Epithelial cell of esophagus (primary cell): Measurements from ENCODE around the gene COX8C.

Source experiments
- DNase-seq: peaks from one replicate; pipeline ENCODE4 v3.0.0; 2010; ENCODE audit warnings: low read depth
- H3K4me3 ChIP-seq: 2 replicates; pipeline ENCODE4 v1.5.1; 2011; ENCODE audit warnings: mild to moderate bottlenecking, low read length, control low read depth
- TF ChIP-seq, protein P1 (sequence below): IDR thresholded peaks from 2 replicates; pipeline ENCODE4 v1.5.1; 2011; ENCODE audit warnings: low read depth, mild to moderate bottlenecking, low read length, control low read depth, inconsistent platforms; ENCODE audit not compliant: insufficient read depth; ENCODE audit errors: missing control alignments

COX8C gene

DNA sequence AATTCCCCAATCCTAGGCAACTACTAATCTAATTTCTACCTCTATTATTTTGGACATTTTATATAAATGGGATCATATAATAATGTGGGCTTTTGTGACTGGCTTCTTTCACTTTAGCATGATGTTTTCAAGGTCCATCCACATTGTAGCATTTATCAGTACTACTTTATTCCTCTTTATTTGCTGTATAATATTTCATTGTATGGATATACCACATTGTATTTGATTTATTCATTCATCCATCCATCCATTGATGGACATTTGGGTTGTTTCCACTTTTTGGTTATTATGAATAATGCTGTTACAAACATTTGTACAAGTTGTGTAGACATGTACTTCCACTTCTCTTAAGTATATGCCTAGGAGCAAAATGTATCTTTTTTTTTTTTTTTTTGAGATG, 31.4 kb upstream of the COX8C start:
- H3K4me3 ChIP-seq, result no peak overlapping the region
- TF ChIP-seq, protein P1, sequence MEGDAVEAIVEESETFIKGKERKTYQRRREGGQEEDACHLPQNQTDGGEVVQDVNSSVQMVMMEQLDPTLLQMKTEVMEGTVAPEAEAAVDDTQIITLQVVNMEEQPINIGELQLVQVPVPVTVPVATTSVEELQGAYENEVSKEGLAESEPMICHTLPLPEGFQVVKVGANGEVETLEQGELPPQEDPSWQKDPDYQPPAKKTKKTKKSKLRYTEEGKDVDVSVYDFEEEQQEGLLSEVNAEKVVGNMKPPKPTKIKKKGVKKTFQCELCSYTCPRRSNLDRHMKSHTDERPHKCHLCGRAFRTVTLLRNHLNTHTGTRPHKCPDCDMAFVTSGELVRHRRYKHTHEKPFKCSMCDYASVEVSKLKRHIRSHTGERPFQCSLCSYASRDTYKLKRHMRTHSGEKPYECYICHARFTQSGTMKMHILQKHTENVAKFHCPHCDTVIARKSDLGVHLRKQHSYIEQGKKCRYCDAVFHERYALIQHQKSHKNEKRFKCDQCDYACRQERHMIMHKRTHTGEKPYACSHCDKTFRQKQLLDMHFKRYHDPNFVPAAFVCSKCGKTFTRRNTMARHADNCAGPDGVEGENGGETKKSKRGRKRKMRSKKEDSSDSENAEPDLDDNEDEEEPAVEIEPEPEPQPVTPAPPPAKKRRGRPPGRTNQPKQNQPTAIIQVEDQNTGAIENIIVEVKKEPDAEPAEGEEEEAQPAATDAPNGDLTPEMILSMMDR, result no peak
- no peak for DNase-seq

GRCh38 chr14:93316716-93317115, 30.3 kb upstream of the COX8C start:
- no peak for DNase-seq
- H3K4me3 ChIP-seq, result no peak overlapping the region
- TF ChIP-seq, protein P1, result no peak

DNA sequence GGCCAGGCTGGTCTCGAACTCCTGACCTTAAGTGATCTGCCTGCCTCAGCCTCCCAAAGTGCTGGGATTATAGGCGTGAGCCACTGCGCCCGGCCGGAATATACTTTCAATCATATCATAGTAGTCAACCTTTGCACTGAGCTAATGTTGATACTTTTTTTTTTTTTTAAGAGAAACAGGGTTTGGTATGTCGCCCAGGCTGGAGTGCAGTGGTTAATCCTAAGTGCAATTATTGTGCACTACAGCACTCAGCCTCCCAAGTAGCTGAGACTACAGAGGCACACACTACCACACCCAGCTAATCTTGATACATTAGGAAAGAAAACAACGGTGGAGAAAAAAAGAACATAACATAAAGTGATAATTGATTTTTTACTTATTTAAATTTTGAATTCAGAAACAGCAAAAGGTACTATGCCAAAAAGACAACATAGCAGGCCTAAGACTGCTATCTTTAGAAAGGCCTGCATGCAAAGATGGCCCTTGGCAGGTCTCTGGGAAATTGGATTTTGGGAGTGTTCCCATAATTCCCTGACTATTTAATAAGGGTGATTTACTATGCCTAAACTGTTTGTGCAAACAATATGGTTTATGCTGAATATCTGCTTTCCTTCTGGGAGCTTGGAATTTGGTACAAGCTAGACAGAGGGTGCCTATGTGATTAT, 29.6 kb upstream of the COX8C start:
- H3K4me3 ChIP-seq, result no peak overlapping the region
- no peak for DNase-seq
- TF ChIP-seq, protein P1, result no peak

DNA sequence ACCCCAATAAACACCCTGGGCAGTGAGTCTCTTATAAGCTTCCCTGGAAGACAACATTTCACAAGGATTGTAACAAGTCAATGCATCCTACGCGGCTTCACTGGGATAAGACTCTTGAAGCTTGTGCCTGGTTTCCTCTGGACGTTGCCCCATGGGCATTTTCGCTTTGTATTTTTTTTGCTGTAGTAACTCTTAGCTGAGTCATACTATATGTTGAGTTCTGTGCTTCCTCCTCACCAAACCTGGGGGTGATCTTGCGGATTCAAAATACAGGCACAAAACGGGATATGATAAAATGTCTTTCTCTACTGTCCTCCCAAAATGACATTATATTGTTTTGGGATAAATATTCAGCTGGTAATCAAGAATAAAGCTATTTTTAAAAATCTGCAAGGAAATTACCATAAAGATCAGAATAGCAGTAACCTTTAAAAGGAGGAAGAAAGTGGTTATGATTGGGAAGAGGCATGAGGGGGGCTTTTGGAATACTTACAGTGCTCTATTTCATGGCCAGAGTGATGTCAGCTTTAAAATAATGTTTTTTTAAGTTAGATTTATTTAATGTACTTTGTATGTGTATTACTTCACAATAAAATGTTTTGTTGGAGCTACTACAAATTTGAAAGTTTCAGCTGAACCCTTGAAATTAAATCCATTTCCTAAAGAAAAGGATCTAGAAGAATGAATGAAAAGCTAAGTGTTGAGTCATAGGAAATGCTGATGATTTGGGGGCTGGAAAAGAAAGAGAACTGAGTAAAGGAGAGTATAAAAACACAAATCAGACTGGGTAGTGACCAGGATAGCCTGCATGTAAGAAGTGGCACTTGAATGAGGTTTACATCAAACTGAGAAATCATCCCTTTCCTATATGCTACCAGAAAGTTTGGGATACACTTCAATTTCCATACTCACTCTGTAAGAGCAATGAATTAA, 28.8 kb upstream of the COX8C start:
- no peak overlapping the region for H3K4me3 ChIP-seq
- TF ChIP-seq, protein P1, result no peak
- DNase-seq, result peak; percentile 79

DNA sequence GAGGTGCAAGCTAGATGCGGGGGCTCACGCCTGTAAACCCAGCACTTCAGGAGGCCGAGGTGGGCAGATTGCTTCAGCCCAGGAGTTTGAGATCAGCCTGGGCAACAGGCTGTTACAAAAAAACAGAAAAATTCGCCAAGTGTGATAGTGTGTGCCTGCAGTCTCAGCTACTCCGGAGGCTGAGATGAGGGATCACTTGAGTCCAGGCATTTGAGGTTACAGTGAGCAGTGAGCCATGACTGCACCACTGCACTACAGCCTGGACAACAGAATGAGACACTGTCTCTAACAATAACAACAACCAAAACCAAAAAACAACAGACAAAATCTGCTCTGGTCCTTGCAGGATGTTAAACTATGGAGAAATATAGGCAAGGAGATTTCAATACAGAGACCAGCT, 28.1 kb upstream of the COX8C start:
- H3K4me3 ChIP-seq, result no peak overlapping the region

DNA sequence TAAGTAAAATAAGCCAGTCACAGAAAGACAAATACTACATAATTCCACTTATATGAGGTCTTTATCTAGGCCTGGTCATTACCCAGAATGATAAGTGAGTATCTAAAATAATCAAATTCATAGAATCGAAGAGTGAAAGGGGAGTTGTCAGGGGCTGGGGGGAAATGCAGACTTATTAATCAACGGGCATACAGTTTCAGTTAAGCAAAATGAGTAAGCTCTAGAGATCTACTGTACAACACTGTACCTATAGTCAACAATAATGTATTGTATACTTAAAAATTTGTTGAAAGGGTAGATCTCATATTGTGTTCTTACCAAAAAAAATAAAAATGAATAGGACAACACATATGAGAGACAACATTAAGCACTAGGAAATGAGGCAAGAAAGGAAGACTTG, 27.5 kb upstream of the COX8C start:
- H3K4me3 ChIP-seq, result no peak overlapping the region
- TF ChIP-seq, protein P1, result no peak
- DNase-seq, result no peak

More for the DNA sequence above, 28.1 kb upstream of the COX8C start:
- TF ChIP-seq, protein P1, result no peak
- DNase-seq, result no peak
